Activated CD4-positive, alpha-beta T cell treated with anti-CD3 and anti-CD28 coated beads, Interleukin-2, amount 50 U/mL, for 16 hours (primary cell): ENCODE results near the gene ADGRG2.
"Not testable (repeated sequence)": the region's sequence is repeated elsewhere in the genome, so short reads cannot be mapped to it uniquely, and the experiment has no call there.

Source experiments
- DNase-seq: peaks from one replicate; pipeline ENCODE4 v3.0.0-alpha.2; 2020

ADGRG2 gene

GRCh38 chrX:19085666-19086065 lies 36.6 kb downstream of the ADGRG2 start:
- DNase-seq = no peak

- DNase-seq = no peak
These were observed 46.5 kb downstream of the ADGRG2 start for GRCh38 chrX:19075754-19076153.

- no peak for DNase-seq
These were observed 49.9 kb downstream of the ADGRG2 start for GRCh38 chrX:19072372-19072771.

GRCh38 chrX:19070555-19070994 lies 51.7 kb downstream of the ADGRG2 start:
- DNase-seq = no peak

GRCh38 chrX:19066987-19067386 lies 55.3 kb downstream of the ADGRG2 start:
- DNase-seq = not testable (repeated sequence)

GRCh38 chrX:19065535-19065934 lies 56.7 kb downstream of the ADGRG2 start:
- no peak for DNase-seq

GRCh38 chrX:19064175-19064574 lies 58.1 kb downstream of the ADGRG2 start:
- no peak for DNase-seq

GRCh38 chrX:19063030-19063429 lies 59.2 kb downstream of the ADGRG2 start:
- DNase-seq = no peak

GRCh38 chrX:19059067-19059466 lies 63.2 kb downstream of the ADGRG2 start:
- DNase-seq = no peak

GRCh38 chrX:19057856-19058255 lies 64.4 kb downstream of the ADGRG2 start:
- no peak for DNase-seq

- no peak for DNase-seq
These were observed 73.2 kb downstream of the ADGRG2 start for GRCh38 chrX:19049110-19049509.

GRCh38 chrX:19046343-19047215 lies 75.7 kb downstream of the ADGRG2 start:
- no peak for DNase-seq

GRCh38 chrX:19040373-19040772 lies 81.9 kb downstream of the ADGRG2 start:
- DNase-seq = no peak

GRCh38 chrX:19034025-19034424 lies 88.2 kb downstream of the ADGRG2 start:
- DNase-seq = no peak

GRCh38 chrX:19030805-19031204 lies 91.5 kb downstream of the ADGRG2 start:
- no peak for DNase-seq

GRCh38 chrX:19028560-19028959 lies 93.7 kb downstream of the ADGRG2 start:
- no peak for DNase-seq

GRCh38 chrX:19024366-19024765 lies 97.9 kb downstream of the ADGRG2 start:
- DNase-seq = no peak

GRCh38 chrX:19019996-19020395 lies 102.3 kb downstream of the ADGRG2 start:
- no peak for DNase-seq

GRCh38 chrX:19017271-19017670 lies 105.0 kb downstream of the ADGRG2 start:
- DNase-seq = no peak

- not testable (repeated sequence) for DNase-seq
These were observed 105.7 kb downstream of the ADGRG2 start for GRCh38 chrX:19016614-19017013.

GRCh38 chrX:19007868-19008267 lies 114.4 kb downstream of the ADGRG2 start:
- no peak for DNase-seq

GRCh38 chrX:19007011-19007410 lies 115.3 kb downstream of the ADGRG2 start:
- no peak for DNase-seq

GRCh38 chrX:19005909-19006308 lies 116.4 kb downstream of the ADGRG2 start:
- no peak for DNase-seq

- DNase-seq = no peak
These were observed 118.5 kb downstream of the ADGRG2 start for GRCh38 chrX:19003756-19004155.

- DNase-seq = no peak
These were observed 123.6 kb downstream of the ADGRG2 start for GRCh38 chrX:18998653-18999052.
